HG03558 (cell line): ENCODE data around the gene KLKB1.

ENCODE experiments used
- ATAC-seq: cut with Tn5 transposase; IDR thresholded peaks from one replicate; pipeline ENCODE4 v1.9.1; 2021; ENCODE audit warnings: moderate number of reproducible peaks; ENCODE audit not compliant: unreplicated experiment; ENCODE audit errors: extremely low read depth

The KLKB1 gene

GRCh38 chr4:186227221-186227620 lies at the start of gene KLKB1:
Gene KLKB1, plus strand, starts transcription at chr4:186227507. Its CDS starts 689 bp downstream, at chr4:186228196.
- ATAC-seq, result no peak

- ATAC-seq, result no peak
Measured at GRCh38 chr4:186188107-186188506, 39.2 kb upstream of the KLKB1 start.

- ATAC-seq, result no peak
Measured at GRCh38 chr4:186189656-186190055, 37.7 kb upstream of the KLKB1 start.

GRCh38 chr4:186190581-186191199 lies 36.6 kb upstream of the KLKB1 start:
- ATAC-seq, result peak; percentile 15

GRCh38 chr4:186191200-186192065 lies 35.9 kb upstream of the KLKB1 start, which contains the start of gene CYP4V2:
Gene CYP4V2, plus strand, starts transcription at chr4:186191567. Its CDS starts 257 bp downstream, at chr4:186191824.
- peak; percentile 82 for ATAC-seq

- ATAC-seq, result no peak
Measured at GRCh38 chr4:186192066-186192612, 35.2 kb upstream of the KLKB1 start.

- ATAC-seq, result no peak
Measured at GRCh38 chr4:186193851-186194250, 33.5 kb upstream of the KLKB1 start.

GRCh38 chr4:186196063-186196462 lies 31.2 kb upstream of the KLKB1 start:
- no peak for ATAC-seq

- ATAC-seq, result no peak
Measured at GRCh38 chr4:186200516-186200915, 26.8 kb upstream of the KLKB1 start.

GRCh38 chr4:186201010-186201409 lies 26.3 kb upstream of the KLKB1 start:
- no peak for ATAC-seq

GRCh38 chr4:186201535-186202230 lies 25.6 kb upstream of the KLKB1 start:
- no peak for ATAC-seq

GRCh38 chr4:186202490-186203140 lies 24.7 kb upstream of the KLKB1 start:
- ATAC-seq, result no peak

GRCh38 chr4:186203406-186203805 lies 23.9 kb upstream of the KLKB1 start:
- ATAC-seq, result no peak

GRCh38 chr4:186204103-186204559 lies 23.2 kb upstream of the KLKB1 start:
- ATAC-seq, result no peak

- ATAC-seq, result no peak
Measured at GRCh38 chr4:186204686-186205085, 22.6 kb upstream of the KLKB1 start.

GRCh38 chr4:186205156-186205555 lies 22.2 kb upstream of the KLKB1 start:
- ATAC-seq, result no peak

GRCh38 chr4:186216465-186217024 lies 10.8 kb upstream of the KLKB1 start:
- no peak for ATAC-seq

- ATAC-seq, result no peak
Measured at GRCh38 chr4:186217733-186218293, 9.5 kb upstream of the KLKB1 start.

GRCh38 chr4:186221624-186222023 lies 5.7 kb upstream of the KLKB1 start:
- ATAC-seq, result no peak
